NCI-H187 (cell line): ENCODE measurements around the gene YPEL1.
"Not testable (repeated sequence)": the region's sequence is repeated elsewhere in the genome, so short reads cannot be mapped to it uniquely, and the experiment has no call there.

ENCODE experiments used
- DNase-seq, 2 experiments: peaks; one replicate each; lab custom pipeline; 2025; lab: John Stamatoyannopoulos, UW

The YPEL1 gene

DNA sequence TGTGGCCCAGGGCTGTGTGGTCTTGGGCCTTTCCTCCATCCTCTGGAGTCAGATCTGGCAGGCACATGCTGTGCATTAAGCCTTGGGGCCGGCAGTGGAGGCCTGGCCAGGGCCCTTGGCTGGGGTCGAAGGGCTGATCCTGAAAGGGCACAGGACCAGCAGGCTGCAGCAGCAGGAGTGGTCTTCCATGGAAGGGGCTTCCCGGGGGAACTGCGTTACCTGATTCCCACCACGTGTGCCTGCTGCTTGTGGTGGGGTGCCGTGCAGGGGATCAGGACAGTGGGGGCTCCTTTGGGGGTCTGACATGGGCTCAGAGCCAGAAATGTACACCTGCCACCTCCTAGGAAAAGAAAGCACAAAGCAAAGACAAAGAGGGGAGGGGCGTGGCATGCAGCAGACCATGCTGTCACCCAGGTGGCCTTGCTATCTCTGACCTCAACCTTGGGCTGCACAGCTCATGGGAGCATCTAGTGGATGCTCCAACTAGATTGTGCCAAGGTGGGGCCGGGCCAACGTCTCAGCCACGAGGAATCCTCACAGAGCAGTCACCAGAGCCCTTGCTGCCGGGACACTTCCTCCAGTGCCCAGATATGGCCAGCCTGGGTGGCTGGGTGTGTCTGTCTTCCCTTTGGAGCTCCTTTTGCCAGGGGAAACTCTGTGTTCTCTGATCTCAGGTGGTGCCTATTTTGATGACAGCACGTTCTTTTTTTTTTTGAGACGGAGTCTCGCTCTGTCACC lies 17.9 kb upstream of the YPEL1 start:
- no peak for DNase-seq

DNA sequence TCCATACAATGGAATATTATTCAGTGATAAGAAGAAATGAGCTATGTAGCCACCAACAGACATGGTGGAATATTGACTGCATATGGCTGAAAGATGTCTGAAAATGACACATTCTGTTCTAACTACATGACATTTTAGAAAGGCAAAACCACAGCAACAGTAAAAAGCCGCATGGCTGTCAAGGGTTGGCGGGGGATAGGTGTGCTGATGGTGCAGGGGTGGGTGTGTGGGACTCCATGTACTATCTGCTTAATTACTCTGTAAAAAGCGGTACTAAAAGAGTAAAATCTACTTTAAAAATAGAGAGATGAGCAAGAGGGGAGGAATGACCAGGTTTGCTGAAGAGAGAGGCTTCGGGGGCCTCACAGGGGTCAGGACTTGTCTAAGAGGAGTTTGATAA lies 16.7 kb upstream of the YPEL1 start:
- DNase-seq: no peak

DNA sequence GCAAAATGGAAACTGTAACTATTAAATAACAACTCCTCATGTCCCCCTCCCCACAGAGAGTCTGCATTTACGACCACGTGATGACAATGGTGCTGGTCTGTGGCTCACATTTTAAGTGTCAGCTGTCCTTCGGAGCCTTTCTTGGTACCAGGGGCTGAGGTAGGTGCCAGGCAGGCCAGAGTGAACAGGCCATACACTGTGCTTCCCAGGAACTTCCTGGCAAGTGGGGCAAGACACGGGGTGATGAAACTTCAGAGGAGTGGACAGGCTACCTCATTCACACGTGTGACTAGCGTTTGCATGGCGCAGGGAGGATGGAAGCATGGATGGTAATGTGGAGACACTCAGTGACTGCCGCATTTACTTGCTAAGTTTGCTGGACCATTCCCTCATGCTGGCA lies 10.4 kb upstream of the YPEL1 start:
- DNase-seq: no peak

DNA sequence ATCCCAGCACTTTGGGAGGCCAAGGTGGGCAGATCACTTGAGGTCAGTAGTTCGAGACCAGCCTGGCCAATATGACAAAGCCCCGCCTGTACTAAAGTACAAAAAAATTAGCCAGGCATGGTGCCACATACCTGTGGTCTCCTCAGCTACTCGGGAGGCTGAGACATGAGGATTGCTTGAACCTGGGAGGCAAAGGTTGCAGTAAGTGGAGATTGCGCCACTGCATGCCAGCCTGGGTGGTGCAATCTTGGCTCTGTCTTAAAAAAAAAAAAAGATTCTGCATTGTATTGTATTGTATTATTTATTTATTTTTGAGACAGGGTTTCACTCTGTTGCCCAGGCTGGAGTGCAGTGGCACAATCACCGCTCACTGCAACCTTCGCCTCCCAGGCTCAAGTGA lies 9.3 kb upstream of the YPEL1 start:
- DNase-seq: not testable (repeated sequence)

DNA sequence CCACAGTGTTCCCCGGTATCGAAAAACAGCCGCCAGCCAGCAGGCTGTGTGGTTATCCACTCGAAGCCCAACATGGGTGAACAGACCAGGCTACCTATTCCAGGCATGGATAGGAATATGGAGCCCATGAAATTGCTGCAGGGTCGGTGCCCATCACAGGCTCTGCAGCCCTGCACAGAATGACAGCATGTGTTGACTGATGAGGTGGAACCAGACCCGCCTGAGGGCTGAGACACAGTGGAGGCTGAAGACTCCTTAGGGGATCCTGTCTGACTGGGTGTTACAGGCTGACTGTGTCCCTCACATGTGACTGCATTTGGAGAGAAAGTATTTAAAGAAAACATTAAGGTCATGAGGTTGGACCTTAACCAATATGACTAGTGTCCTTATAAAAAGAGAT lies 6.2 kb upstream of the YPEL1 start:
- no peak for DNase-seq

DNA sequence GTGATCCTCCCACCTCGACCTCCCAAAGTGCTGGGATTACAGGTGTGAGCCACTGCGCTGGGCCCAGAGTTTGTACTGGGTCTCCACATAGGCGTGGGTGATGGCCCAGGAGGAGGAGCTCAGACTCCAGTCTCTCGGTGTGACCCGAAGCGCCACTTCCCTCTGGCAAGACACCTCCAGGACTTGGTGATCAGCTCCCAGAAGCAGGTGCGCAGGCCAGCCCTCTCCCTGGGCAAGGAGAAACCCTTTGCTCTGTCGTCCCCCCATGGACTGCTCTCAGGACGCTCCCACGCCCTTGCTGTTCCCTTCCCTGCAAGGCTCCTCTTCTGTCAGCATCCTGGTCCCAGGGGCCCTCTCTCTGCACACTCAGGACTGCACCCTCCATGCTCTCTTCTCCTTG lies 5.5 kb upstream of the YPEL1 start:
- no peak for DNase-seq

DNA sequence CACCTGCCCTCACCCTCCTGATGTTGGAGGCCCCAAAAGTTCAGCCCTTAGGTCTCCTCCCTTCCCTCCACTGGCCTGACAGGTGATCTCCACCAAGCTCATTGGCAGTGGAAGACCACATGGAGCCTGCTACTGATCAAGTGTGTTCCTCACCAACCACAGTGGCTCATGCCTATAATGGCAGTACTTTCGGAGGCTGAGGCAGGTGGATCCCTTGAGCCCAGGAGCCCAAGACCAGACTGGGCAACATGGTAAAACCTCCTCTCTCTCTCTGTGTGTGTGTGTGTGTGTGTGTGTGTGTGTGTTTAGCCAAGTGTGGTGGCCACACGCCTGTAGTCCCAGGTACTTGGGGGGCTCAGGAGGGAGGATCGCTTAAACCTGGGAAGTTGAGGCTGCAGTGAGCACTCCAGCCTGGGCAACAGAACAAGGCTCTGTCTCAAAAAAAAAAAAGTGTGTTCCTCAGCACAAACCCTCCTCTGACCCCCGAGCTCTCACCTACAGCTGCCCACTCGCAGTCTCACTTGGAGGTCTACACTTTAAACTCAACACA lies 4.3 kb upstream of the YPEL1 start:
- DNase-seq: no peak

DNA sequence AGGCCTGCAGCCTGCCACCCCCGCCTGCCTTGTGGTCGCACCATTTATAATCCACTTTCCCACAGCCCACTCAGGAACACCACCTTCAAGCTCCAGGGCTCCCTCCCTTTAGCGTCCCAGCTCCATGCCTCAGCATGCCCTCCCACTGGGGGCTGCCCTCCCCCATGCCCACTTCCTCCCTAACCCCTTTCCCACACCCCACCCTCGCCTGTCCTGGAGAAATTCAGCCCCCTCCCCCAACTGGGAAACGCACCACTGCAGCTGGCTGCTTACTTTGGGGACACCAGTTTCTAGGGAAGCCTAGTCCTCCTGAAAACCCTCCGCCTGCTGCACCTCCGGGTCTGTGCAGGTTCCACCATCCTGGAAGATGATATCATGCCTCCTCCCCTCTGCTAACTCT lies 3.4 kb upstream of the YPEL1 start:
- no peak for DNase-seq

DNA sequence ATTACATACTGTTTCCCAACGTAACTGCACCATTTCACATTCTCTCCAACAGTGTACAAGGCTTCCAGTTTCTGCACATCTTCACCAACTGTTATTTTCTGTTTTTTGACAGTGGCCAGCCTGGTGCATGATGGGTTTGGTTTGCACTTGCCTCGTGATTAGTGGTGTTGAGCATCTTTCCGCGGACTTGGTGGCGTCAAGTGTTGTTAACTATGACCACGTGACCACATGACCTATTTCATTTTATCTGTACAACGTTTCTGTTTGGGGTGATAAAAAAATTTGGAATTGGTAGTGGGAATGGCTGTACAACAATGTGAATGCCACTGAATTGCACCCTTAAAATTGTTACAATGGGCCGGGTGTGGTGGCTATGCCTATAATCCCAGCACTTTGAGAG lies 2.5 kb upstream of the YPEL1 start:
- DNase-seq: no peak

DNA sequence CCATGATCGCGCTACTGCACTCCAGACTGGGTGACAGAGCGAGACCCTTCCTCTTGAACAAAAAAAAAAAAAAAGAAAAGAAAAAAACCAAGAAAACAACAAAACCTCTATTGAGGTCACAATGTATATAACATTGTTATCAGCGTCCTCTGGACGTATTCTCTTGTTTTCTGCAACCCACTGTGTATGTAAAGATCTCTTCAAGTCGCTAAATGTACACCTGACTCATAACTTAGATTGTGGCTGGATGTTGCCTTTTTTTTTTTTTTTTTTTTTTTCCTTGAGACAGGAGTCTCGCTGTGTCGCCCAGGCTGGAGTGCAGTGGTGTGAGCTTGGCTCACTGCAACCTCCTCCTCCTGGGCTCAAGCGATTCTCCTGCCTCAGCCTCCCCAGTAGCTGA lies 1.4 kb upstream of the YPEL1 start:
- no peak for DNase-seq

DNA sequence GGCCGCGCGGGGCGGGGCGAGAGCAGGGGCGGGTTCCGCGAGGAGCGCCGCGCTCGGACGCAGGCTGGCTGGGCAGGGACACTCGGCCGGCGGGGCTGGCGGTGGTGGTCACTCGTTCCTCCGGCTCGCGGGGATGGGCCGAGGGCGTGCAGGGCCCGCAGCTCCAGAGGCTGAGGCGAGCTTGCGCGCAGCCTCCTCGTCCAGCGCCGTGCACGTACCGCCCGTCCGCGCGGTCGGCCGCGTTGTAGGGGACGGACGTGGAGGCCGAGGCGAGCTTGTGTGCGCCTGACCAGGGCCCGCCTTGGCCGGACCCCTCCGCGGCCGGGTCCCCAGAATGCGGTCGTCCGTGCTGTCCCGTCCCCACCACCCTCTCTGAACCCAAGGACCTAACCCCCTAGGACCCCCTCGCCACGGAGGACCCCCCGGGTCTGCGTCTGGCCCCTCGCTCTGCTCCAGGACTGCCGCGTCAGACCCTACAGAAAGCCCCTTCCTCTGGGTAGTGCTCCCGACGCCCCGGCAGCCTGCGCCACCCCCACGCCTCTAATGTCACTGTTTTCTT lies 569 bp upstream of the YPEL1 start:
- no peak for DNase-seq

DNA sequence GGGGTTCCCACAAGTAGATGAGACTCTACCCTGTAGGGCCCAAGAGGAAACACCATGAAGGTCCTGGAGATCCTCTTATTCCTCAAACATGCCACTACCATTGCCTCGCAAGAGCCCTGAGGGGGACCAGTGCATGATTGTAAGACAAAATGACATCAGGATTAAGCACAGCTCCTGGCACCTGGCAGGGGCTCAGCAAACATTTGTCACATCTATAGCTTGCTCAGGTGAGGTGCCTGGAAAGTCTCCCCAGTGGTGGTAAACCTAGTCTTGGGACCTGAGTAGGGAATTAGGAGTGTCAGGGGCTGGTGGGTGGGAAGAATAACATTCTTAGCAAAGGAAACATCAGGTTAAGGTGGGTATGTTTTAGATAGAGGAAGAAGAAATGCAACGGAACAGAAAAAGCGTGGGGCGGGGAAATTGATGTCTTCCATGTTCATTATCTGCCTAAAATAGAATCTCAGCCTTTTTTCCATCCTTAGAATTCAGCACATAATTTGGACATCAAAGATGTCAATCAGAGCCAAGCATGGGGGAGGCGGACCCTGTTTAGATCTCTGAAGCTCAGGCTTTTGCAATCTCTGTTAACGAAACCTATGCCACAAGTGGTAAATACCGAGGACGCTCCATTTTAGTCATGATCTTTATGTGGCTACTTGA lies 924 bp downstream of the YPEL1 start:
- DNase-seq: no peak

DNA sequence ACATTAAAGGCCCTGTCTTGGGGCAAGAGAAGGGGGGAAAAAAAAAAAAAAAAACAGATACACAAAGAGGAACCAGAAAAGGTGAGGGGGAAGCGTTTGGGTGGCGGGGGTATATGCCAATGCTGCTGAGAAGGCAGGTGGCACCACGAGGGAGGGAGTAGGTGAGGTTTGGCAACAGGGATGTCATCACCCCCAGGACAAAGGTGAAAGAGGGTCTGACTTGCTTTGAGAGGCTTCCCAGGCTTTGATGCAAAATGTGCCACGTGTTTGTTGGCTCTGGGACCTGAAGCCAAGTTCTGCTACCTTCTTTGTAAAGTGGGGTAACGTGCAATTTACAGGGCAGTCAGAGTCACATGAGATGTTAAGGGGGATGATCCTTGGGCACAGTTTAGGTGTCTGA lies 4.1 kb downstream of the YPEL1 start:
- no peak for DNase-seq

DNA sequence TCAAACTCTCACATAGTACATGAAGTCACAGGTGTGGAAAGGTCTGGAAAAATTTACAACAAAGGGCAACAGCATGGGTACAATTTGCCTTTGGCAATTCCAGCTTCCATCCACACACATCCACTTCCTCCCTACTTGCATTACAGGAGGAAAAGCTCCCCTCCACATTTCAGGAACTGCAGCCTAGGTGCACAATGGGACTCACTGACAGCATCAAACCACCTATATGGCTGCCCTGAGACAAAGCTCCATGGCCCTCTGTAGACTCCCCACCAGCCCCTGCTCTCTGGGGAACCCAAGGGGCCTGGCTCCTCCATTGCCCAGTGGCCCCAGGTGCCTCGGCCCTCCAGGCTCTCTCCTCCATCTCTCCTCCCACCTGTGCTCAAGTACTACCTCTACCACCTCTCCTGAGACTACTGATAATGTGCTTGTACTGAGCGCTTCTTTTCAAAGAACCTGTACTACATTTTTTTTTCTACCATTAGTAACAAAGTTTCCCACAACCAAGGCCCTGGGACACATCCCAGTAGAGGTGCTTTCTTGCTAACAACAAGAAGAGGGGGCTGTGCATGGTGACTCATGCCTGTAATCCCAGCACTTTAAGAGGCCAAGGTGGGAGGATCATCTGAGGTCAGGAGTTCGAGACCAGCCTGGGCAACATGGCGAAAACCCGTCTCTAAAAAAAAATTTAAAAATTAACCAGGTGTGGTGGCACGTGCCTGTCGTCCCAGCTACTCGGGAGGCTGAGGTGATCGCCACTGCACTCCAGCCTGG lies 4.9 kb downstream of the YPEL1 start:
- DNase-seq: no peak

DNA sequence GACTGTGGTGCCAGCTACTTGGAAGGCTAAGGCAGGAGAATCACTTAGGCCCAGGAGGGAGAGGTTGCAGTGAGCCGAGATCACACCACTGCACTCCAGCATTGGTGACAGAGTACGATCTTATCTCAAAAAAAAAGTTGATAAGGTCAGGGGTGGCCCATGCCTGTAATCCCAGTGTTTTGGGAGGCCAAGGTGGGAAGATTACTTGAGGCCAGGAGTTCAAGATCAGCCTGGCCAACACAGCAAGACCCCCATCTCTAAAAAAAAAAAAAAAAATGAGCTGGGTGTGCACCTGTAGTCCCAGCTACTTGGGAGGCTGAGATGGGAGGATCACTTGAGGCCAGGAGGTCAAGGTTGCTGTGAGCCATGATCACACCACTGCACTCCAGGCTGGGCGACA lies 6.4 kb downstream of the YPEL1 start:
- not testable (repeated sequence) for DNase-seq

DNA sequence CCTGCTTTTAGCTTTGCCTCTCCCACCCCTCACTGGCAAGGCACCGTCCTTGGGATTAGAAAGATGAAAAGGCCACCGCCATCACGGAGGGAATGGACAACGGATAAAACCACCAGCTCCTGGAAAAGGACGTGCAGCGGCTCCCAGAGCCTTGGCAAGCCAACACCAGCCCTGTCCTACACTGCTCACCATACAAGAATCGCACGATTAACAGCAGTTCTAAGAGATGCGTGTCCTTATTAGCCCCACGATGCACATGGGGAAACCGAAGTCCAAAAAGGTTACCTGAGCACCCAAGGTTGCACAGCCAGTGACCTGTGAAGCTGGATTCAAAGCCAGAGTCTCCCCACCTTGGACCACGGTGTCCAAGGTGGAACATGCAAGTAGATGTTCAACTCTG lies 7.3 kb downstream of the YPEL1 start:
- DNase-seq: no peak

DNA sequence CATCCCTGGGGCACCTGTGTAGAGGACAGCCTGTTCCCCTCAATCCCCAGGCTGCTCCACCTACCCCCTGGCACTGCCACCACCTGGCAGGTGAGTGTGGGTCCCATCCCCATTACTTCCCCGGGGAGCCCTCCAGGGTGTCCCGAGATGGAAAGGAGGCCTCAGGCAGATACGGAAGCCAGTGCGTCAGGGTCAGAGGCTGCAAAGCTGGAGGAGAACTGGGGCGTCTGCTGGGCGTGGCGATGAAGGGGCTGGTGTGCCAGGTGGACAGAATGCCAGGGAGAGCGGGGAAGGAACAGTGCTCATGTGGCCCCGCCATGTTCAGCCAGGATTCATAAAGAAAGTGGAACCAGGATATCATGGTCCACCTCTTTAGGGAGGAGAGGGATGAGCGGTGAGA lies 7.8 kb downstream of the YPEL1 start:
- no peak for DNase-seq

DNA sequence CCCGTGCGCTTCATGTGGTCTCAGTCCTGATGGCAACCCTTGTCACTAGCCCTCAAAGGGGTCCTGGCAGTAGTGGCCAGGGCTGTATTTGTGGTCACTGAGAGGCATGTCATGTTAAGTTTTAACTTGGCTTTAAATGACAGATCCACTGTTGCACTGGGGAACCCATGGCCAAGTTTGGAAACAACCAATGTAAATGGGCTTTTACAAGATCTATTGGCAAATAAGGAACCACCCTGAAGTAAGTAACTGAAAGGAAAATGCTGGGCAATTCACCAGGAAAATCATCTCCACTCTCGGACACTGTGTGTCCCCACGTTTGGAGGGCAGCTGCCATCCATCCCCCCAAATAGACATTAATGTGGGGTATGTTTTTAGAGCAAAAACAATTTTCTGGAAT lies 8.4 kb downstream of the YPEL1 start:
- DNase-seq: no peak

DNA sequence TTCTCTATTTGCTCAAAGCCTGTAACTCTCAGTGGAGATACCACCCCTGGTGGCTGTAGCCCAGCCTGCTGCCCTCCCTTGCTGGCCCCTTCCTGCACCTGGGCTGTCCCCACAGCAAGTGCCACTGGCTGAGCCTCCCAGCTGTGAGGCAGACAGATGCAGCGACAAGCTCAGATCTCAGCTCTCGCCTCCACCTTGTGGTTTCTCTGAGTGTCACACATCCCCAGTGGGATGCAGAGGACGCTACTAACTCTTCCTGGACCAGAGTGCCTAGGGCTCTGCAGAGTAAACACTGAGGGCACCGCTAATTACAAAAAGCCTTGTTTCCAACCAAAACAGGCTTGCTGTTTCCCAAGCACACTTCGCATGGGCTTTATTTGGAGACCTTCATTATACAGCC lies 8.9 kb downstream of the YPEL1 start:
- DNase-seq: no peak

DNA sequence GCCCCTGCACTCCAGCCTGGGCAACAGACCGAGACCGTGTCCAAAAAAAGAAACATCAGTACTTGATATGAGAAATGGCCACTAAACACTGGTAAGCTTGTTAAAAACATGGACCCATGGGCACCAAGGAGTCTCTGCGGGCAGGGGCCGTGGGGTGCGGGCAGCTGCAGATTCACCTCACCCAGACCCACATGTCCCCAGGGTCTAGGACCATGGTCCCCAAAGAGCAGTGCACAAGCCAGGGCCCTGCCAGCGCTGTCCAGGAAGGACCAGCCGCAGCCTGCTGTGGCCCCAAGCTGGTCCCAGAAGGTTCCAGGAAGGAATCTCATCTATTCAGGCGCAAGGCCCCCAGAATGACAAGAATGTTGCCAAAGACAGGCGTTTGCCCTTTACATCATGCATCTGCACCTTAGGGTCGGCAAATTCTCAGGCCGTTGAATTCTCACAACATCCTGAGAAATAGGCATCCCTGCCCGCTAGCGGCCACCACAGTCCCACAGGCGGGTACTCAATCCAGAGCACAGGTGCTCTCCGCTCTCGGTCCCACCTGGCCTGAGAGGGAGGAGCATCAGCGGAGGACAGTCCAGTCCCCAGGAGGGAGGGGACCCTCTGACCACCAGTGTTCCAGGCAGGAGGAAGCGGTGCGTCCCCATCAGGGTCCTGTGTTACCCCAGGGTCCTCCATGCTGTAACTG lies 9.5 kb downstream of the YPEL1 start:
- DNase-seq: no peak

DNA sequence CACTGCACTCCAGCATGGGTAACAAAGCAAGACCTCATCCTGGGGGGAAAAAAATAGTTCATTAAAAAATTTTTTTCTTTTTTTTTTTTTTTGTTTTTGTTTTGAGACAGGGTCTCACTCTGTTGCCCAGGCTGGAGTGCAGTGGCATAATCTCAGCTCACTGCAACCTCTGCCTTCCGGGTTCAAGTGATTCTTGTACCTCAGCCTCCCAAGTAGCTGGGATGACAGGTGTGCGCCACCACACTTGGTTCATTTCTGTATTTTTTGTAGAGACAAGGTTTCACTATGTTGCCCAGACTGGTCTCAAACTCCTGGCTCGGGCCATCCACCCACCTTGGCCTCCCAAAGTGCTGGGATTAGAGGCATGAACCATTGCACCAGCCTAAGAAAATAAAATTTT lies 11.1 kb downstream of the YPEL1 start:
- DNase-seq: not testable (repeated sequence)
